Measurements from ENCODE around the gene ZC3H4. TPM values are rescaled to one million over a fixed set of nuclear protein-coding genes. Genes with fewer than 3 reads are reported as not detected.

The ZC3H4 gene
- total and polyA plus RNA-seq, 9 of the 15 experiments (the other 6 are each of a cell fraction or from before 2014, with no cell fraction given): 2.2 to 75.6 (median 18.3) TPM

DNA sequence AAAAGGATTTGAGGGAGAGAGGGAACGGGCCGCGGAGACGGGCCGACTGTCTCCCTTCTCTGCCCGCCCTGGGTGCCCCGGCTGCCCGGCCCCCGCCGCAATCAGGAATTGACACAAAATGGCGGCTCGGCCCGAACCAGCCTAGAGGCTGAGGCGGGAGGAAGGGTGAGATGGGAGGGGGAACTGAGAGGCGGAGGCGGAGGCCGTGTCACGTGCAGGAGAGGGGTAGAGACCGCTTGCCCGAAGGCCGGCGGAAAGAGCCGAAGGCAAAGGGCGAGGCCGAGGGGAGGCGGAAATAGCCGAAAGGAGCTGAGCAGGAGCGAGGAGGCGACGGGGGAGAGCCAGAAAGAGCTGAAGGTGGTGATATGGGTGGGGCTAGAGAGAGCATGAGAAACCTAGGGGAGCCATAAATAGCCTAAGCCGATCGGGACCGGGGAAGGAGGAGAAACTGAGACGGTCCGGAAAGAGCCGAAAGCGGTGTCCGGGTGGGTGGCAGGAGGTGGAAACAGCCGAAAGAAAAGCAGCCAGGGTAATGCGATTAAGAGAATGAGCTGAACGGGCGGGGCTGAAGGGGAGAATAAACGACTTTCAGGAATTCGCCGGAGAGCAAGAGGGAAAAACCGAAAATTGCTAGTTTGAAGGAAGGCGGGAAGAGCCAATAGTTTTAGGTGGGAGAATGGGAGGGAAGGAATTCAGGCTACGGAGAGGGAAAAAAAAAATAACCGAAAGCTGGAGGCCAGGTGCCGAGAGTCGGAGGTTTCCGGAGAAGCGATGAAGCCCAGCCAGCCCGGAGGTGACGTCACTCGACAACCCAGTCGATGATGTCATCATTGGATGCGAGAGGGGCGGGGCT, at the start of gene ZC3H4 (continued):
- no peak for TF ChIP-seq HNRNPLL (IDR thresholded peaks at IDR 0.05; ENCODE audit: low read depth, low read length, poor library complexity, severe bottlenecking)
- TF ChIP-seq BRCA1 (IDR thresholded peaks at IDR 0.05): no peak
- TF ChIP-seq BRCA1 (CRISPR knock-in tag; IDR thresholded peaks at IDR 0.05): no peak
- peak; percentile 15; the same call in 1 of the 2 replicates for TF ChIP-seq PHB2 (IDR thresholded peaks at IDR 0.05; ENCODE audit: low read depth)
- peak; percentile 75; the same call in 1 of the 2 replicates for TF ChIP-seq DNMT1 (IDR thresholded peaks at IDR 0.05)
- TF ChIP-seq, protein P1, sequence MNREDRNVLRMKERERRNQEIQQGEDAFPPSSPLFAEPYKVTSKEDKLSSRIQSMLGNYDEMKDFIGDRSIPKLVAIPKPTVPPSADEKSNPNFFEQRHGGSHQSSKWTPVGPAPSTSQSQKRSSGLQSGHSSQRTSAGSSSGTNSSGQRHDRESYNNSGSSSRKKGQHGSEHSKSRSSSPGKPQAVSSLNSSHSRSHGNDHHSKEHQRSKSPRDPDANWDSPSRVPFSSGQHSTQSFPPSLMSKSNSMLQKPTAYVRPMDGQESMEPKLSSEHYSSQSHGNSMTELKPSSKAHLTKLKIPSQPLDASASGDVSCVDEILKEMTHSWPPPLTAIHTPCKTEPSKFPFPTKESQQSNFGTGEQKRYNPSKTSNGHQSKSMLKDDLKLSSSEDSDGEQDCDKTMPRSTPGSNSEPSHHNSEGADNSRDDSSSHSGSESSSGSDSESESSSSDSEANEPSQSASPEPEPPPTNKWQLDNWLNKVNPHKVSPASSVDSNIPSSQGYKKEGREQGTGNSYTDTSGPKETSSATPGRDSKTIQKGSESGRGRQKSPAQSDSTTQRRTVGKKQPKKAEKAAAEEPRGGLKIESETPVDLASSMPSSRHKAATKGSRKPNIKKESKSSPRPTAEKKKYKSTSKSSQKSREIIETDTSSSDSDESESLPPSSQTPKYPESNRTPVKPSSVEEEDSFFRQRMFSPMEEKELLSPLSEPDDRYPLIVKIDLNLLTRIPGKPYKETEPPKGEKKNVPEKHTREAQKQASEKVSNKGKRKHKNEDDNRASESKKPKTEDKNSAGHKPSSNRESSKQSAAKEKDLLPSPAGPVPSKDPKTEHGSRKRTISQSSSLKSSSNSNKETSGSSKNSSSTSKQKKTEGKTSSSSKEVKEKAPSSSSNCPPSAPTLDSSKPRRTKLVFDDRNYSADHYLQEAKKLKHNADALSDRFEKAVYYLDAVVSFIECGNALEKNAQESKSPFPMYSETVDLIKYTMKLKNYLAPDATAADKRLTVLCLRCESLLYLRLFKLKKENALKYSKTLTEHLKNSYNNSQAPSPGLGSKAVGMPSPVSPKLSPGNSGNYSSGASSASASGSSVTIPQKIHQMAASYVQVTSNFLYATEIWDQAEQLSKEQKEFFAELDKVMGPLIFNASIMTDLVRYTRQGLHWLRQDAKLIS (CRISPR knock-in tag; IDR thresholded peaks at IDR 0.05): 0 out of 2 replicates have a peak, but pooled peaks have one; percentile 14
- no peak for TF ChIP-seq ZNF239 (CRISPR knock-in tag; IDR thresholded peaks at IDR 0.05)
- TF ChIP-seq, protein P2, sequence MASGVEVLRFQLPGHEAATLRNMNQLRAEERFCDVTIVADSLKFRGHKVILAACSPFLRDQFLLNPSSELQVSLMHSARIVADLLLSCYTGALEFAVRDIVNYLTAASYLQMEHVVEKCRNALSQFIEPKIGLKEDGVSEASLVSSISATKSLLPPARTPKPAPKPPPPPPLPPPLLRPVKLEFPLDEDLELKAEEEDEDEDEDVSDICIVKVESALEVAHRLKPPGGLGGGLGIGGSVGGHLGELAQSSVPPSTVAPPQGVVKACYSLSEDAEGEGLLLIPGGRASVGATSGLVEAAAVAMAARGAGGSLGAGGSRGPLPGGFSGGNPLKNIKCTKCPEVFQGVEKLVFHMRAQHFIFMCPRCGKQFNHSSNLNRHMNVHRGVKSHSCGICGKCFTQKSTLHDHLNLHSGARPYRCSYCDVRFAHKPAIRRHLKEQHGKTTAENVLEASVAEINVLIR (CRISPR knock-in tag; IDR thresholded peaks at IDR 0.05): peak; percentile 84
- TF ChIP-seq HCFC1 (IDR thresholded peaks at IDR 0.05; ENCODE audit: low read depth, low read length): no peak
- TF ChIP-seq XRCC3 (IDR thresholded peaks at IDR 0.05): no peak
- TF ChIP-seq HMG20A (CRISPR knock-in tag; conservative IDR thresholded peaks at IDR 0.05): no peak
- TF ChIP-seq, protein P3, sequence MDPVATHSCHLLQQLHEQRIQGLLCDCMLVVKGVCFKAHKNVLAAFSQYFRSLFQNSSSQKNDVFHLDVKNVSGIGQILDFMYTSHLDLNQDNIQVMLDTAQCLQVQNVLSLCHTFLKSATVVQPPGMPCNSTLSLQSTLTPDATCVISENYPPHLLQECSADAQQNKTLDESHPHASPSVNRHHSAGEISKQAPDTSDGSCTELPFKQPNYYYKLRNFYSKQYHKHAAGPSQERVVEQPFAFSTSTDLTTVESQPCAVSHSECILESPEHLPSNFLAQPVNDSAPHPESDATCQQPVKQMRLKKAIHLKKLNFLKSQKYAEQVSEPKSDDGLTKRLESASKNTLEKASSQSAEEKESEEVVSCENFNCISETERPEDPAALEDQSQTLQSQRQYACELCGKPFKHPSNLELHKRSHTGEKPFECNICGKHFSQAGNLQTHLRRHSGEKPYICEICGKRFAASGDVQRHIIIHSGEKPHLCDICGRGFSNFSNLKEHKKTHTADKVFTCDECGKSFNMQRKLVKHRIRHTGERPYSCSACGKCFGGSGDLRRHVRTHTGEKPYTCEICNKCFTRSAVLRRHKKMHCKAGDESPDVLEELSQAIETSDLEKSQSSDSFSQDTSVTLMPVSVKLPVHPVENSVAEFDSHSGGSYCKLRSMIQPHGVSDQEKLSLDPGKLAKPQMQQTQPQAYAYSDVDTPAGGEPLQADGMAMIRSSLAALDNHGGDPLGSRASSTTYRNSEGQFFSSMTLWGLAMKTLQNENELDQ (CRISPR knock-in tag; IDR thresholded peaks at IDR 0.05; ENCODE audit: borderline replicate concordance): no peak
- TF ChIP-seq COPS2 (conservative IDR thresholded peaks at IDR 0.05): no peak
- TF ChIP-seq, protein P4, sequence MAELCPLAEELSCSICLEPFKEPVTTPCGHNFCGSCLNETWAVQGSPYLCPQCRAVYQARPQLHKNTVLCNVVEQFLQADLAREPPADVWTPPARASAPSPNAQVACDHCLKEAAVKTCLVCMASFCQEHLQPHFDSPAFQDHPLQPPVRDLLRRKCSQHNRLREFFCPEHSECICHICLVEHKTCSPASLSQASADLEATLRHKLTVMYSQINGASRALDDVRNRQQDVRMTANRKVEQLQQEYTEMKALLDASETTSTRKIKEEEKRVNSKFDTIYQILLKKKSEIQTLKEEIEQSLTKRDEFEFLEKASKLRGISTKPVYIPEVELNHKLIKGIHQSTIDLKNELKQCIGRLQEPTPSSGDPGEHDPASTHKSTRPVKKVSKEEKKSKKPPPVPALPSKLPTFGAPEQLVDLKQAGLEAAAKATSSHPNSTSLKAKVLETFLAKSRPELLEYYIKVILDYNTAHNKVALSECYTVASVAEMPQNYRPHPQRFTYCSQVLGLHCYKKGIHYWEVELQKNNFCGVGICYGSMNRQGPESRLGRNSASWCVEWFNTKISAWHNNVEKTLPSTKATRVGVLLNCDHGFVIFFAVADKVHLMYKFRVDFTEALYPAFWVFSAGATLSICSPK (IDR thresholded peaks at IDR 0.05; ENCODE audit: borderline replicate concordance): peak; percentile 67; the same call in 1 of the 2 replicates
- no peak for TF ChIP-seq HOXB6 (CRISPR knock-in tag; IDR thresholded peaks at IDR 0.05; ENCODE audit: borderline replicate concordance)
- no peak for TF ChIP-seq STAT5B (CRISPR knock-in tag; IDR thresholded peaks at IDR 0.05)
- TF ChIP-seq, protein P5, sequence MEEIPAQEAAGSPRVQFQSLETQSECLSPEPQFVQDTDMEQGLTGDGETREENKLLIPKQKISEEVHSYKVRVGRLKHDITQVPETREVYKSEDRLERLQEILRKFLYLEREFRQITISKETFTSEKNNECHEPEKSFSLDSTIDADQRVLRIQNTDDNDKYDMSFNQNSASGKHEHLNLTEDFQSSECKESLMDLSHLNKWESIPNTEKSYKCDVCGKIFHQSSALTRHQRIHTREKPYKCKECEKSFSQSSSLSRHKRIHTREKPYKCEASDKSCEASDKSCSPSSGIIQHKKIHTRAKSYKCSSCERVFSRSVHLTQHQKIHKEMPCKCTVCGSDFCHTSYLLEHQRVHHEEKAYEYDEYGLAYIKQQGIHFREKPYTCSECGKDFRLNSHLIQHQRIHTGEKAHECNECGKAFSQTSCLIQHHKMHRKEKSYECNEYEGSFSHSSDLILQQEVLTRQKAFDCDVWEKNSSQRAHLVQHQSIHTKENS (CRISPR knock-in tag; IDR thresholded peaks at IDR 0.05): no peak
